Memory B cell (primary cell): ENCODE results near the gene PPIP5K1.
"Not testable (repeated sequence)": the region's sequence is repeated elsewhere in the genome, so short reads cannot be mapped to it uniquely, and the experiment has no call there.

Source experiments
- ATAC-seq: fragments of 150-1000 bp; cut with Tn5 transposase; 2 replicates; pipeline ENCODE4 v1.10.0; 2021; ENCODE audit warnings: low read depth, mild to moderate bottlenecking, moderate library complexity
- DNase-seq, 2 donors: peaks; one replicate each; pipeline ENCODE4 v3.0.0; 2022; ENCODE audit warnings: low spot score in 2 of 2
- H3K27ac Mint-ChIP-seq: one replicate; pipeline ENCODE4 v1.8.0; 2022; ENCODE audit warnings: mild to moderate bottlenecking, moderate library complexity, mixed read lengths
- H3K27me3 Mint-ChIP-seq: one replicate; pipeline ENCODE4 v1.8.0; 2022; ENCODE audit warnings: mixed read lengths
- H3K36me3 Mint-ChIP-seq: one replicate; pipeline ENCODE4 v1.8.0; 2022; ENCODE audit warnings: mild to moderate bottlenecking, mixed read lengths
- H3K4me1 Mint-ChIP-seq: one replicate; pipeline ENCODE4 v1.8.0; 2022; ENCODE audit warnings: mixed read lengths
- H3K4me3 Mint-ChIP-seq: one replicate; pipeline ENCODE4 v1.8.0; 2022; ENCODE audit warnings: mild to moderate bottlenecking, moderate library complexity, mixed read lengths
- H3K9me3 Mint-ChIP-seq: one replicate; pipeline ENCODE4 v1.8.0; 2022; ENCODE audit warnings: mixed read lengths

Gene PPIP5K1

DNA sequence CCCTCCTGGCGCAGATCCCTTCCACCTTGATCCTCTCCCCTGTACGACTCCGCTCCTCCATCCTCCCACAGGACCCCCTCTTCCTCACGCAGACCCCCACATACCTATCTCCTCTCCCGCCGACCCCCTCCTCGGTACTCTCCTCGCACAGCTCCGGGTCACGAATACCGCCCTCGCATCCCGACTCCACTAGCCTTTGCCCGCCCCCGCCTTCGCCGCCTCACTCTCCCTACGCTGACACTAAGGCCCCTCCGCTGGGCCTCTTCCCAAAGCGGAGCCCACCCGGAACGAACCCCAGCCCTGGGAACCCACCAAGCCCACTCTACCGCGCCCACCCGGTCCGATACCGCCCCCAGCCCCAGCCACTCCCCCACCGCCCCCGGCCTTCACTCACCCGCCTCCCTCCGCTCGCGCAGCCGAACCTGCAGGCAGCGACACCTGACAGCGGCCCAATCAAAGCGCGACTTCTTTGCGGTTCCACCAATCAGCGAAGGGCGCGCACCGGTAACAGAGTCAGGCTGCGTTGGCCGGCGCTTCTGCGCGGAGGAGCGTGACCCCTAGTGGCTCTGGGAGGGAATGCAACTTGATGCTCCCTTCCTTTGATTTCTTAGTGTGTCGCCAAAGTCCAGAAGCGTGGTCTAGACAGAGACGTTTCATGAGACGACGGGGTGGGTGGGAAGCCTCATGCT, at the start of gene PPIP5K1:
Gene PPIP5K1, minus strand, starts transcription at position 431 of the 689 bp plus-strand sequence. CDS start 5,704 bp downstream, outside the sequence.
- H3K27ac Mint-ChIP-seq, H3K4me1 Mint-ChIP-seq, H3K27me3 Mint-ChIP-seq, H3K36me3 Mint-ChIP-seq, H3K4me3 Mint-ChIP-seq, H3K9me3 Mint-ChIP-seq, DNase-seq: not testable (repeated sequence)
- ATAC-seq: peak; percentile 97

DNA sequence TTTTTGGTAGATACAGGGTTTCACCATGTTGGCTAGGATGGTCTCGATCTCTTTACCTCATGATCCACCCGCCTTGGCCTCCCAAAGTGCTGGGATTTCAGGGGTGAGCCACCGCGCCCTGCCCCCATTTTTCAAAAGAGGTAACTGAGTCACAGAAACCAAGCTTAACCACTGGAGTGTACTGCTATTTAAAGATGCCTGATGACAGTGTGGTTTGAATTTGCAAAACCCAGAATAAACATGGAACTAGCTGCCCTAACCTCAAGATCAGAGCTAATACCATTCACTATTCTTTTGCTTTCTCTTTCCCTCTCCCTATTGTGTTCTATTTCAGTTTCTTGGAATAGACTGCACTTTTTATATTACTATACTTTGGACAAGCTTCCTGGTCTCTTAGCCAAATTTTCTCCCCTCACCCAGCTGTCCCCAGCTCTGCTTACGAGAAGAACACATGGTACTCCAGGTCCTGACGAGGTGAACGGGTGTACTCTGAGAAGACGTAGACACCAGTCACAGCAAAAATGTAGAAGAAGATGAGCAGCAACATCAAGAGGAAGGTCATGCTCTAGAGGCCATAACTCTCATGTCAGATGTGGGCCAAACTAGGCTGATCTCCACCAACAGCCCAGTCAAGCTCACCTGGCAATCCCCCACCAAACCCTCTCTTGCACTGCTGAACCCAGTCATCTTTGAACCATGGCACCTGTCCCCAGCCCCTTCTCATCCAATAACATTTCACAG, 48.6 kb upstream of the PPIP5K1 start:
- H3K4me3 Mint-ChIP-seq: peak overlapping the region; percentile 65
- not testable (repeated sequence) for H3K27ac Mint-ChIP-seq, H3K4me1 Mint-ChIP-seq, H3K36me3 Mint-ChIP-seq, DNase-seq, H3K9me3 Mint-ChIP-seq, H3K27me3 Mint-ChIP-seq
- ATAC-seq: peak; percentile 81

DNA sequence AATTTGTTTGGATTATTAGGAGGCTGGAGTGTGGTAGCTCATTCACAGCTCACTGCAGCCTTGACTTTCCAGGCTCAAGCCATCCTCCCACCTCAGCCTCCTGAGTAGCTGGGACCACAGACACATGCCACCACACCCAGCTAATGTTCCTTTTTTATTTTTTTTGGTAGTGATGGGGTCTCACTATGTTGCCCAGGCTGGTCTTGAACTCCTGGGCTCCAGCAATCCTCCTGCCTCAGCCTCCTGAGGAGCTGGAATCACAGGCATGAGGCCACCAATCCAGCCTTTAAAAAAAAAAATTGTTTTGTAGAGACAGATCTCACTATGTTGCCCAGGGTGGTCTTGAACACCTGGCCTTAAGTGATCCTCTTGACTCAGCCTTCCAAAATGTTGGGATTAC, 36.9 kb upstream of the PPIP5K1 start:
- H3K27me3 Mint-ChIP-seq, H3K4me1 Mint-ChIP-seq, DNase-seq, H3K4me3 Mint-ChIP-seq, H3K27ac Mint-ChIP-seq, H3K9me3 Mint-ChIP-seq, ATAC-seq, H3K36me3 Mint-ChIP-seq: not testable (repeated sequence)

DNA sequence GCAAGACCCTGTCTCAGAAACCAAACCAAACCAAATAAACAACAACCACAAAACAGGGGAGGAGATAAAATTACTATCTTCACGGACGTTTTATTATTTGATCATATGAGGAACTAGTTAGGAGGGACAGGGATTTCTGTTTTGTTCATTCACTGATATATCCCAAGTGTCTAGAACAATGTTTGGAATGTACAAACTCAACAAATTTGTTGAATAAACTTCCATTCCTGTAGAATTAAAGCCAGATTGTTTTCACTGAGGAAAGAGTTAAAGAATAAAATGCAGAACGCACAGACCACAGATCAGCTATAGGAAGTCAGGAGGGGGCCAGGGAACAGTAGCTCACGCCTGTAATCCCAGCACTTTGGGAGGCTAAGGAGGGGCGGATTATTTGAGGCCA, 35.1 kb upstream of the PPIP5K1 start:
- no peak overlapping the region for H3K27ac Mint-ChIP-seq
- H3K4me3 Mint-ChIP-seq: no peak overlapping the region
- H3K36me3 Mint-ChIP-seq: no peaks in the 10 kb centered on the region

DNA sequence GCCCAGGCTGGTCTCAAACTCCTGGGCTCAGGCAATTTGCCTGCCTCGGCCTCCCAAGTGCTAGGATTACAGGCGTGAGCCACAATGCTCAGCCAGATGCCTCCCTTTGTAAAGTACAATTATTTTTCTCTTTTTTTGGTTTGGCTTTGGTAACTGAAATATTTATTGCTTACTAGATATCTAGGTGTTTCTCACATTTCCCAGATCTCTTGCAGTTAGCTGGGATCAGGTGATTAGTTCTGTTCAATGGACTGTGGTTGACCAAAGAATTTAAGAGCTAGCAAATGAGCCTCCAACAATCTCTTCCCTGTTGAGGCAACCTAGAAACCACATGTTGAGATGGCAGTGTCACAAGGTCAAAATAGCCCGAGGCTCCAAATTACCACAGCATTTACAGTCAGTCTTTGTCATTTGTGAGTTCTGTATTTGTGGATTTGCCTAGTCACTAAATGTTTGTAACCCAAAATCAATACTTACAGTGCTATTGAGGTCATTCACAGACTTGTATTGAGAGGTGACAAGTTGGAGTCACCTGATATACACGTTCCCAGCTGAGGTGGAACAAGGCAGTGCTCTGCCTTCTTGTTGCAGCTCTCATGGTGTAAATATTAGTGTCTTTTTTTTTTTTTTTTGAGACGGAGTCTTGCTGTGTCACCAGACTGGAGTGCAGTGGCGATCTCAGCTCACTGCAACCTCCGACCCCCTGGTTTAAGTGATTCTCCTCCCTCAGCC, 32.2 kb upstream of the PPIP5K1 start:
- H3K36me3 Mint-ChIP-seq, H3K4me1 Mint-ChIP-seq, DNase-seq, H3K27ac Mint-ChIP-seq, H3K9me3 Mint-ChIP-seq, H3K4me3 Mint-ChIP-seq, H3K27me3 Mint-ChIP-seq, ATAC-seq: not testable (repeated sequence)

More for the DNA sequence above, 35.1 kb upstream of the PPIP5K1 start:
- H3K27me3 Mint-ChIP-seq: peaks cover 3% of the 10 kb centered on the region
- DNase-seq (no peak), ATAC-seq (no peak)
- no peaks in the 10 kb centered on the region for H3K4me1 Mint-ChIP-seq
- H3K9me3 Mint-ChIP-seq: no peaks in the 10 kb centered on the region

DNA sequence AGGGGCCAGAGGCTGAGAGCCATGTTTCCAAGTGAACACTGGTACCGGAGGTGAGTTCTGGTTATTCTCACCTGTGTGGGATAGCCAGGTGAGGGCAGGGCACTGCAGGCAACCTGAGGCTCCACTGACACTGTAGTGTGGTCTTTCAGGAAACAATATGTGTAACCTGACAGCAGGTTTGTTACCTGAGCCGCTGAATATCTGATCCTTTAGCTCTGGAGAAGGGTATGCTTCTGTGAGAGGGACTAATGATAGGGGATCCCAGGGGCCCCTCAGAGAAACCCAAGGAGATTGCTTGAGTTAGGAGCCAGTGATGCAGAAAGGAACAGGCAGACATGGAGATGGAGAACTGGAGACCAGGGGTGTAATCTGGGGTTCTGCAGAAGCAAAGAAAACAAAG, 28.7 kb upstream of the PPIP5K1 start, which contains the start of gene STRC:
Gene STRC, minus strand, starts transcription at position 101 of the 400 bp plus-strand sequence. Its CDS starts 78 bp downstream, at position 23.
- H3K4me1 Mint-ChIP-seq, H3K27ac Mint-ChIP-seq, H3K36me3 Mint-ChIP-seq, ATAC-seq, H3K27me3 Mint-ChIP-seq, H3K9me3 Mint-ChIP-seq, H3K4me3 Mint-ChIP-seq, DNase-seq: not testable (repeated sequence)

- ATAC-seq, DNase-seq, H3K27me3 Mint-ChIP-seq, H3K9me3 Mint-ChIP-seq, H3K36me3 Mint-ChIP-seq, H3K4me1 Mint-ChIP-seq, H3K4me3 Mint-ChIP-seq, H3K27ac Mint-ChIP-seq: not testable (repeated sequence)
Observed at GRCh38 chr15:43617750-43618149, 27.7 kb upstream of the PPIP5K1 start.

- H3K4me3 Mint-ChIP-seq, DNase-seq, H3K4me1 Mint-ChIP-seq, H3K27ac Mint-ChIP-seq, H3K9me3 Mint-ChIP-seq, ATAC-seq, H3K36me3 Mint-ChIP-seq: not testable (repeated sequence)
- H3K27me3 Mint-ChIP-seq: peaks cover 25% of the 10 kb centered on the region
Observed at GRCh38 chr15:43602233-43602632, 12.2 kb upstream of the PPIP5K1 start.

GRCh38 chr15:43600200-43600599, 10.2 kb upstream of the PPIP5K1 start:
- H3K9me3 Mint-ChIP-seq, H3K36me3 Mint-ChIP-seq, H3K27ac Mint-ChIP-seq, DNase-seq, ATAC-seq, H3K4me3 Mint-ChIP-seq, H3K4me1 Mint-ChIP-seq: not testable (repeated sequence)
- H3K27me3 Mint-ChIP-seq: peaks cover 30% of the 10 kb centered on the region

GRCh38 chr15:43599131-43599530, 9.1 kb upstream of the PPIP5K1 start:
- H3K4me1 Mint-ChIP-seq, H3K9me3 Mint-ChIP-seq, H3K4me3 Mint-ChIP-seq, H3K36me3 Mint-ChIP-seq, ATAC-seq, H3K27ac Mint-ChIP-seq, DNase-seq: not testable (repeated sequence)
- peaks cover 27% of the 10 kb centered on the region for H3K27me3 Mint-ChIP-seq

DNA sequence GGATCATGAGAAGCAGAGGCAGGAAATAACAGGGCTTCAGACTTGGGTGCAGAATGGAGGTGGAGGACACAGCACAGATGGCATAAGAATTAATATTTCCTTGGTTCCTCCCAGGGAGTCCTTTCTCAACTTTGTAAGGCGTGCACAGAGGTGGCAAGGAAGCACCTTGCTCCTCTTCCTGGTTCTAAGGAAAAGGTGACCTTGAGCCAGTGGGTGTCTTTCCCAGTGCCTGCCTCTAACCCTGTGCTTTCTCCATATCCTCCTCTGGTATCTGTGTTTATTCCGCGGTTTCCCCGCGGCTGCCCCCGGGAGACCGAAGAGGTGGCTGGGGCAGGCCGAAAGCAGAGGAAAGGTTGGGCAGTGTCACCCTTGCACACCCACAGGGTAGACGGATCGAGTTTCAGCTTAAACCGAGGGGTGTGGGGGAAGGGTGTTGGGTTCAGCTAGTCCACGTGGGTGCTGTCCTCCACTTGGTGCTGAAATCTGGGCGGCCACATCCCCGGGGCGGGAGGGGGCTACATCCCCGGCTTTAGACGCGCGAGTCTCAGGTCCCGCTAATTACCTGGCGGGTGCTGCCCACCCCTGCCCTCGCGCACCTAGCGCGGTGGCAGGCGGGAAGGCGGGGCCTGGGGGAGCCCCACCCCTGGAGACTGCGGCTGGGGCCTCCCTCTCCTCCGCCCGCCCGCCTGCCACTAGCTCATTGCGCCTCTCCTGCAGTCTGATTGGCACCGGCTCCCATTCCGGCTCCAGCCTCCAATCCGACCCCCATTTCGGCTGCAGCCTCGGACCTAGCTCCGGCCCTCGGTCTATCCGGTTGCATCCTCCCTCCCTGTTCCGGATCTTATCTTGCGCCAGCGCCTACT, 3.6 kb upstream of the PPIP5K1 start, which contains the start of gene CKMT1B:
Gene CKMT1B, plus strand, starts transcription at position 700 of the 863 bp plus-strand sequence. CDS start 192 bp downstream, outside the sequence.
- not testable (repeated sequence) for ATAC-seq, H3K4me1 Mint-ChIP-seq, H3K9me3 Mint-ChIP-seq, H3K36me3 Mint-ChIP-seq, H3K27ac Mint-ChIP-seq, DNase-seq, H3K4me3 Mint-ChIP-seq
- H3K27me3 Mint-ChIP-seq: peaks cover 11% of the 10 kb centered on the region

DNA sequence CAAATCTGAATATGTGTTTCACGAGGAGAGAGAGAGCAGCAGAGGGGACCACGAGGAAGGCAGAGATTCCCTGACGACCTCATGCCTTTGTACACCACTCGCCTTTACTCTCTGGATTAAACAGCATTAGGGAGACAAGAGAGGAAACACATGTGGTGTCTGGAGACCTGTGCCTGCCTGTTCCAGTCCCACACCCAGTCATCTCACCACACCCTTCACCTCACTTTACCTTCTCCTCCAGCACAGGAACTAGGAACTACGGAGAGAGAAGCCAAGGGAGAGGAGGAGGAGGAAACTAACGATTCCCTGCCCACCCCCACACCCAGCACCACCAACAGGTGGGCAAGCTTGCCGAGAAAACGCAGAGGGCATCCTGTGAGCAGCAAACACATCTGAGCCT, 2.8 kb upstream of the PPIP5K1 start:
- H3K9me3 Mint-ChIP-seq, H3K27ac Mint-ChIP-seq, DNase-seq, H3K27me3 Mint-ChIP-seq, H3K4me1 Mint-ChIP-seq, H3K36me3 Mint-ChIP-seq, ATAC-seq, H3K4me3 Mint-ChIP-seq: not testable (repeated sequence)

DNA sequence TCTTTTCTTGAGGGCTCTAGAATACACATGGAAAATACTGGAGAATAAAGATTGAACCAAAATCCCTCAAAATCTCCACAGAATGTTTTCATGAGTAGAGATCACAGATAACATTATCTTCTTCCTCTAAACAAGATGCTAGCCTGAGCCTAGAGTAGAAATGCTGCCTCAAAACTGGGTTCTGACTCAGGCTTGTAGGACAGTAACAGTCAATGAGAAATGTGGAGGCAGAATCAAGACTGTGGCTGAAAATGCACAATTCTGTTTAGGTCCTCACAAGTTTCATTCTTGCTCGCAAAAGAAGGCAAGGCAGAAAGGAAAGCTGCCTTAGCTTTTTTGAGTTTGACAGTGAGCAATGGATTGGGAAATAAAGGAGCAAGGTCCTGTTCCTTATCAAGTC, 15.4 kb downstream of the PPIP5K1 start:
- not testable (repeated sequence) for H3K27ac Mint-ChIP-seq, DNase-seq, H3K27me3 Mint-ChIP-seq, H3K4me3 Mint-ChIP-seq, ATAC-seq, H3K9me3 Mint-ChIP-seq, H3K36me3 Mint-ChIP-seq, H3K4me1 Mint-ChIP-seq
